ENCODE data around the gene IVD. TPM values are rescaled to one million over a fixed set of nuclear protein-coding genes. Genes with fewer than 3 reads are reported as not detected.

IVD gene
- total and polyA plus RNA-seq, 2 of the 8 experiments (the other 6 are each of a cell fraction or from before 2014, with no cell fraction given) = 55.2 to 78.8 TPM

DNA sequence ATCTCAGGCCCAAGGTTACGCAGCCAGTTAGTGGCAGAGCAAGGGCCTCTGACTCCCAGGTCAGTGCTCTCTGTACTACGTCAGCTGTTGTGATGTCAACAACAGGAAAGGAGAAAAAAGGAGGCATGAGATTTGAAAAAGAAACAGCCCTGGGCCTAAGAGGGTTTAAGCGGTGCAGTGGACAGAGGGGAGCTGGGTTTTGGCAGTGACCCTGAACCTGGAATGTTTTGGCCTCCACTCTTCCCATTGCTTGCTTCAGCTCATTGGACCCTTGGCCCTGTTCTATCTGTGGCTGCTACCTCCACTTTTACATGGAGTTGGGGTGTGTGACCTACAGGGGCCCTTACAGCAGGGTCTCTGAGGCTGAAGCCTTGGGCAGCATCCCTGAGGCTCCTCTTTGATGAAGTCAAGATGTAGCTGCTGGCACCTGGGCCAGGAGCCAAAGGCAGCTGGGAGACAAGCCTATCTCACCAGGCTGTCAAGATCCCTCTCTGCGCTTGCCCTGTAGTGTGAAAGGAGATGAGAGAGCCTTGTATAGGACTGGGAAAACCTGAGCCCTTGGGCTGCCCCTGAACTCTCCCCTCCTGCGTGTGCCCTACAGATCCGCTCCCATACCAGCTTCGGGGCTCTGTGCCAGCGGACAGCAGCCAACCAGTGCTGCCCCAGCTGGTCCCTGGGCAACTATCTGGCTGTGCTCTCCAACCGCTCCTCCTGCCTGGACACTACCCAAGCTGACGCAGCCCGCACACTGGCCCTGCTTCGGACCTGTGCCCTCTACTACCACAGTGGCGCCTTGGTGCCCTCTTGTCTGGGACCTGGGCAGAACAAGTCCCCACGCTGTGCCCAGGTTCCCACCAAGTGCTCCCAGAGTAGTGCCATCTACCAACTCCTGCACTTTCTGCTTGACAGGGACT lies 38.9 kb upstream of the IVD start (continued):
- TF ChIP-seq CBX8 (IDR thresholded peaks at IDR 0.05; ENCODE audit: borderline replicate concordance, low read depth, low read length) (no peak), SP4 (IDR thresholded peaks at IDR 0.05; ENCODE audit: low read length) (no peak), KDM5A (IDR thresholded peaks at IDR 0.05; ENCODE audit: low read length) (no peak), ASH2L (IDR thresholded peaks at IDR 0.05; ENCODE audit: low read length) (no peak), RNF2 (IDR thresholded peaks at IDR 0.05; ENCODE audit: borderline replicate concordance, low read depth, low read length, missing control alignments, poor library complexity, severe bottlenecking) (no peak), BRCA1 (IDR thresholded peaks at IDR 0.05; ENCODE audit: low read depth, low read length) (no peak), CBX5 (IDR thresholded peaks at IDR 0.05; ENCODE audit: low read depth, low read length) (no peak)
- TF ChIP-seq, protein P1, sequence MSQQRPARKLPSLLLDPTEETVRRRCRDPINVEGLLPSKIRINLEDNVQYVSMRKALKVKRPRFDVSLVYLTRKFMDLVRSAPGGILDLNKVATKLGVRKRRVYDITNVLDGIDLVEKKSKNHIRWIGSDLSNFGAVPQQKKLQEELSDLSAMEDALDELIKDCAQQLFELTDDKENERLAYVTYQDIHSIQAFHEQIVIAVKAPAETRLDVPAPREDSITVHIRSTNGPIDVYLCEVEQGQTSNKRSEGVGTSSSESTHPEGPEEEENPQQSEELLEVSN (IDR thresholded peaks at IDR 0.05) = no peak
